K562 (cell line): ENCODE measurements around the gene DEPDC4. TPM values are rescaled to one million over a fixed set of nuclear protein-coding genes. Genes with fewer than 3 reads are reported as not detected.
"Not testable (repeated sequence)": the region's sequence is repeated elsewhere in the genome, so short reads cannot be mapped to it uniquely, and the experiment has no call there.

Experiments
- ATAC-seq: fragments of 200-7000 bp; cut with Tn5 transposase; 3 replicates; pipeline ENCODE4 v1.9.1; 2020; ENCODE audit warnings: moderate library complexity
- BruUV-seq: library from RNA; stranded (reverse); fragments of 400-500 nt; replicated peaks from 2 replicates; lab custom pipeline; 2021; lab: Mats Ljungman, UMichigan
- CTCF ChIA-PET: fragments of 300-600 bp; formaldehyde crosslinking; extraction: SDS; loops from one replicate; lab custom pipeline; 2021; ENCODE audit warnings: low intra/inter-chr PET ratio; lab: Yijun Ruan, JAX
- POLR2A ChIA-PET: fragments of 300-600, 350-650 bp; sonication (Branson Sonifier 250); formaldehyde crosslinking; extraction: SDS; loops from one replicate; lab custom pipeline; 2021; ENCODE audit warnings: antibody characterized with exemption, inconsistent platforms; lab: Yijun Ruan, JAX
- DNase-seq, 4 experiments: peaks; one replicate each; pipeline versions ENCODE4 v3.0.0 to v3.0.0-alpha.2; 2011 to 2018; ENCODE audit warnings: low spot score in 3 of 4, mixed read lengths in 3 of 4; ENCODE audit errors: extremely low read depth in 1 of 4
- FAIRE-seq: peaks from 2 replicates; lab custom pipeline; 2011; peaks lifted over from hg19 to GRCh38; lab: Jason Lieb, UNC
- H2AFZ ChIP-seq: 2 replicates; pipeline ENCODE4 v1.6.0; 2011; ENCODE audit warnings: low read depth, low read length, control low read depth, inconsistent platforms
- H3K27ac ChIP-seq: fragments of 200-600 bp; 3 replicates; pipeline ENCODE4 v1.8.0; 2011; ENCODE audit warnings: low read depth, mild to moderate bottlenecking, control low read depth, inconsistent platforms, low read length, moderate library complexity, mixed read lengths; ENCODE audit errors: extremely low read depth
- H3K27me3 ChIP-seq, 2 experiments: fragments of 300-600 bp in 1 of 2; 2 replicates in 1 of 2; 3 replicates in 1 of 2; pipeline versions ENCODE4 v1.6.0 to v1.8.0; 2011; ENCODE audit warnings: inconsistent platforms in 2 of 2, low read length in 2 of 2, mild to moderate bottlenecking in 1 of 2, mixed read lengths in 1 of 2, moderate library complexity in 1 of 2; ENCODE audit not compliant: control insufficient read depth in 2 of 2, insufficient read depth in 2 of 2
- H3K36me3 ChIP-seq: fragments of 300-600 bp; 3 replicates; pipeline ENCODE4 v1.8.0; 2011; ENCODE audit warnings: mild to moderate bottlenecking, low read length, inconsistent platforms; ENCODE audit not compliant: control insufficient read depth, insufficient read depth
- H3K4me1 ChIP-seq, 2 experiments: fragments of 200-600 bp in 1 of 2; replicated peaks in 1 of 2; 2 replicates in 1 of 2; 3 replicates in 1 of 2; pipeline versions ENCODE4 v1.5.1 to v1.8.0; 2011; ENCODE audit warnings: inconsistent platforms in 2 of 2, low read length in 2 of 2, mild to moderate bottlenecking in 1 of 2, mixed read lengths in 1 of 2, moderate library complexity in 1 of 2; ENCODE audit not compliant: control insufficient read depth in 2 of 2, insufficient read depth in 2 of 2
- H3K4me2 ChIP-seq: 2 replicates; pipeline ENCODE4 v1.6.1; 2011; ENCODE audit warnings: low read length, control low read depth, inconsistent platforms, mixed read lengths; ENCODE audit not compliant: insufficient read depth
- H3K4me3 ChIP-seq: fragments of 200-600 bp; sonication (generic), shearing (Covaris generic); 2 replicates; pipeline ENCODE4 v1.5.1; 2016; ENCODE audit warnings: control low read depth, inconsistent platforms
- H3K79me2 ChIP-seq: fragments of 200-600 bp; 3 replicates; pipeline ENCODE4 v1.8.0; 2011; ENCODE audit warnings: low read length, inconsistent platforms; ENCODE audit not compliant: control insufficient read depth, insufficient read depth
- H3K9ac ChIP-seq, 2 experiments: 2 replicates each; pipeline versions ENCODE4 v1.6.0 to v1.6.1; 2011; ENCODE audit warnings: low read depth in 2 of 2, low read length in 2 of 2, control low read depth in 1 of 2, inconsistent platforms in 1 of 2, mild to moderate bottlenecking in 1 of 2, mixed read lengths in 1 of 2; ENCODE audit not compliant: insufficient read depth in 1 of 2
- H3K9me1 ChIP-seq: one replicate; pipeline ENCODE4 v1.6.0; 2011; ENCODE audit warnings: inconsistent platforms, mild to moderate bottlenecking, low read length, moderate library complexity; ENCODE audit not compliant: control insufficient read depth, insufficient read depth
- H3K9me3 ChIP-seq: replicated peaks from 2 replicates; pipeline ENCODE4 v1.5.1; 2011; ENCODE audit warnings: low read depth, low read length, inconsistent platforms; ENCODE audit not compliant: control insufficient read depth, insufficient read depth
- H4K20me1 ChIP-seq: replicated peaks from 2 replicates; pipeline ENCODE4 v1.6.1; 2011; ENCODE audit warnings: low read length, inconsistent platforms, mixed read lengths; ENCODE audit not compliant: control insufficient read depth, insufficient read depth
- DMBX1 ChIP-seq: fragments of 250-450 bp; sonication (Bioruptor Pico); IDR thresholded peaks from 2 replicates; pipeline ENCODE4 v1.8.0; 2022; ENCODE audit warnings: inconsistent platforms, mild to moderate bottlenecking, moderate library complexity, borderline replicate concordance
- MECOM ChIP-seq: fragments of 250-450 bp; sonication (Bioruptor Pico); IDR thresholded peaks from 2 replicates; pipeline ENCODE4 v1.8.0; 2022; ENCODE audit warnings: inconsistent platforms
- STAT5A ChIP-seq: IDR thresholded peaks from 2 replicates; pipeline ENCODE4 v1.6.1; 2012; ENCODE audit warnings: low read length, inconsistent platforms, borderline replicate concordance
- ZNF121 ChIP-seq: sonication (generic); formaldehyde crosslinking; conservative IDR thresholded peaks from 2 replicates; pipeline ENCODE4 v1.8.0; 2022; ENCODE audit warnings: missing genetic modification reagents
- ZNF134 ChIP-seq: fragments of 250-450 bp; sonication (Bioruptor Pico); conservative IDR thresholded peaks from 2 replicates; pipeline ENCODE4 v1.4.0; 2020
- WGBS: fragments of 100-300 bp; shearing (Covaris generic); methylation state at CpG from one replicate; pipeline ENCODE4 v1.1.6; 2016; ENCODE audit warnings: low coverage, mixed read lengths; ENCODE audit not compliant: insufficient coverage; ENCODE audit errors: missing lambda C conversion rate; 5-methylcytosine and 5-hydroxymethylcytosine counted together
- in situ Hi-C: fragments of 300-500 bp; cut with MboI; formaldehyde crosslinking; loops from 4 replicates; pipeline ENCODE4 v1.15.0; 2018; ENCODE audit warnings: inconsistent platforms, mixed read lengths
- intact Hi-C: fragments of 100-400 bp; cut with micrococcal nuclease; formaldehyde crosslinking; loops from 2 replicates; pipeline ENCODE4 v1.14.2; 2022
- polyA plus RNA-seq, 8 experiments: library from polyadenylated mRNA; depleted of rRNA in 4 of 8; stranded (reverse) in 5 of 8; unstranded in 3 of 8; fragments of >200 nt; fragmentation: Nextera tagmentation in 2 of 8; fragmentation: Illumina TruSeq in 1 of 8; extraction: Ambion mirVana in 2 of 8; extraction: Trizol in 1 of 8; gene quantifications; 2 replicates each; pipeline versions ENCODE4 v1.2.1 to v1.2.3, GENCODE V29; 2011 to 2014; ENCODE audit warnings: inconsistent platforms in 1 of 8, missing spikeins in 1 of 8
- total RNA-seq, 7 experiments: library from RNA; depleted of rRNA in 6 of 7; stranded (reverse); fragments of >200 nt in 6 of 7; fragmentation: Illumina TruSeq in 2 of 7; extraction: Trizol in 2 of 7; gene quantifications; 2 replicates each; pipeline versions ENCODE4 v1.2.1 to v1.2.3, GENCODE V29; 2011 to 2021; ENCODE audit warnings: low replicate concordance in 1 of 7
- TF ChIP-seq, protein P1 (sequence below): sonication (generic); formaldehyde crosslinking; IDR thresholded peaks from 2 replicates; pipeline ENCODE4 v1.8.0; 2022; ENCODE audit warnings: missing genetic modification reagents, mild to moderate bottlenecking, borderline replicate concordance

The DEPDC4 gene
- total and polyA plus RNA-seq, 9 of the 15 experiments (the other 6 are each of a cell fraction or from before 2014, with no cell fraction given), result 3.6 to 13.2 (median 7.4) TPM

- TF ChIP-seq, protein P1, sequence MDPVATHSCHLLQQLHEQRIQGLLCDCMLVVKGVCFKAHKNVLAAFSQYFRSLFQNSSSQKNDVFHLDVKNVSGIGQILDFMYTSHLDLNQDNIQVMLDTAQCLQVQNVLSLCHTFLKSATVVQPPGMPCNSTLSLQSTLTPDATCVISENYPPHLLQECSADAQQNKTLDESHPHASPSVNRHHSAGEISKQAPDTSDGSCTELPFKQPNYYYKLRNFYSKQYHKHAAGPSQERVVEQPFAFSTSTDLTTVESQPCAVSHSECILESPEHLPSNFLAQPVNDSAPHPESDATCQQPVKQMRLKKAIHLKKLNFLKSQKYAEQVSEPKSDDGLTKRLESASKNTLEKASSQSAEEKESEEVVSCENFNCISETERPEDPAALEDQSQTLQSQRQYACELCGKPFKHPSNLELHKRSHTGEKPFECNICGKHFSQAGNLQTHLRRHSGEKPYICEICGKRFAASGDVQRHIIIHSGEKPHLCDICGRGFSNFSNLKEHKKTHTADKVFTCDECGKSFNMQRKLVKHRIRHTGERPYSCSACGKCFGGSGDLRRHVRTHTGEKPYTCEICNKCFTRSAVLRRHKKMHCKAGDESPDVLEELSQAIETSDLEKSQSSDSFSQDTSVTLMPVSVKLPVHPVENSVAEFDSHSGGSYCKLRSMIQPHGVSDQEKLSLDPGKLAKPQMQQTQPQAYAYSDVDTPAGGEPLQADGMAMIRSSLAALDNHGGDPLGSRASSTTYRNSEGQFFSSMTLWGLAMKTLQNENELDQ (CRISPR knock-in tag), result no peak
- no peak for TF ChIP-seq STAT5A
Observed at GRCh38 chr12:100265732-100266584, 921 bp downstream of the DEPDC4 start (continued).

- 94% methylated on average over 5 of the region's 5 CpGs for WGBS
- H3K36me3 ChIP-seq, FAIRE-seq, H3K4me3 ChIP-seq, in situ Hi-C loops, H3K9me3 ChIP-seq, H2AFZ ChIP-seq, ATAC-seq, H3K27ac ChIP-seq, CTCF ChIA-PET, H3K9me1 ChIP-seq, H3K27me3 ChIP-seq, H3K4me2 ChIP-seq, BruUV-seq, H4K20me1 ChIP-seq: not testable (repeated sequence)
- H3K4me1 ChIP-seq, result peaks cover 0 to 10% of the 10 kb centered on the region in 2 experiments; a peak in 1 of 5 replicates
- intact Hi-C loops, result loop anchor here (5.0 kb wide), 2 partner anchors 37 to 63 kb away; partner anchors contain the start of gene ACTR6
- peaks cover 34% of the 10 kb centered on the region for H3K79me2 ChIP-seq
- POLR2A ChIA-PET, result interaction anchor here (0.6 to 2.0 kb wide), 3 partner anchors 11 to 33 kb away, joined by 4 to 6 read pairs (median 4); no protein-coding TSS in a partner anchor
- H3K9ac ChIP-seq, result peak overlapping the region in 1 of 2 experiments; percentile 26; a peak in 1 of 4 replicates
- TF ChIP-seq DMBX1 (CRISPR knock-in tag) (peak; percentile 44; the same call in 1 of the 2 replicates), MECOM (CRISPR knock-in tag) (peak; percentile 19; the same call in 1 of the 2 replicates), ZNF121 (CRISPR knock-in tag) (peak; percentile 22; the same call in 1 of the 2 replicates), ZNF134 (CRISPR knock-in tag) (peak; percentile 43; the same call in 1 of the 2 replicates)
- TF ChIP-seq, all 486 proteins: peak for 4; not testable (repeated sequence) for 482
- DNase-seq, result not testable (repeated sequence)
Observed at GRCh38 chr12:100265107-100265506, 1.8 kb downstream of the DEPDC4 start.
